ENCODE measurements around the gene SH2D1A.

DNA sequence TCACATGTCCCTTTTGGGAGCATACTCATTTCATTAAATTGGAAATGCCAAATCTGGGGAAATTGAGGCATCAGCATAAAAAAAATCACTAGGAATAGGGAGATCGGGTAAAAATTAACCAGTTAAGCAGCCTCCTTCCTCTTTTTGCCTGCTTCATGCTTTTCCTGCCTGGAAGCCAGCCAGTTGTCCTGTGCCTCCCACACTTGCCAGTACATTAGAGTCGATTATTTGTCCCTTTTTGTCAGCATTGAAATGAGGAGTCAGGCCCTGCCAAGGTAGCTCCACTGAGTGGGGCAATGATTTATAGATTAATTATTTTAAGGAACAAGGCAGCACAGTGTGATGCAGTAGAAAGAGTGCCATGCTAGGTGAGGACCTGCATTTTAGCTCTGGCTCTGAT is 55.3 kb downstream of the SH2D1A start:
- TF ChIP-seq, protein P1, sequence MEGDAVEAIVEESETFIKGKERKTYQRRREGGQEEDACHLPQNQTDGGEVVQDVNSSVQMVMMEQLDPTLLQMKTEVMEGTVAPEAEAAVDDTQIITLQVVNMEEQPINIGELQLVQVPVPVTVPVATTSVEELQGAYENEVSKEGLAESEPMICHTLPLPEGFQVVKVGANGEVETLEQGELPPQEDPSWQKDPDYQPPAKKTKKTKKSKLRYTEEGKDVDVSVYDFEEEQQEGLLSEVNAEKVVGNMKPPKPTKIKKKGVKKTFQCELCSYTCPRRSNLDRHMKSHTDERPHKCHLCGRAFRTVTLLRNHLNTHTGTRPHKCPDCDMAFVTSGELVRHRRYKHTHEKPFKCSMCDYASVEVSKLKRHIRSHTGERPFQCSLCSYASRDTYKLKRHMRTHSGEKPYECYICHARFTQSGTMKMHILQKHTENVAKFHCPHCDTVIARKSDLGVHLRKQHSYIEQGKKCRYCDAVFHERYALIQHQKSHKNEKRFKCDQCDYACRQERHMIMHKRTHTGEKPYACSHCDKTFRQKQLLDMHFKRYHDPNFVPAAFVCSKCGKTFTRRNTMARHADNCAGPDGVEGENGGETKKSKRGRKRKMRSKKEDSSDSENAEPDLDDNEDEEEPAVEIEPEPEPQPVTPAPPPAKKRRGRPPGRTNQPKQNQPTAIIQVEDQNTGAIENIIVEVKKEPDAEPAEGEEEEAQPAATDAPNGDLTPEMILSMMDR (IDR thresholded peaks at IDR 0.05) = no peak
- TF ChIP-seq POLR2AphosphoS5 (IDR thresholded peaks at IDR 0.05) (no peak), POLR2A (IDR thresholded peaks at IDR 0.05) (no peak), EP300 (IDR thresholded peaks at IDR 0.05) (no peak)
